ENCODE results near the gene SPINT1. TPM values are rescaled to one million over a fixed set of nuclear protein-coding genes. Genes with fewer than 3 reads are reported as not detected.

The SPINT1 gene
- total and polyA plus RNA-seq, 2 of the 13 experiments (the other 11 are each of a cell fraction or from before 2014, with no cell fraction given), result 0.49 to 2.5 TPM

GRCh38 chr15:40857601-40858341, 13.9 kb downstream of the SPINT1 start (continued):
- no peak for TF ChIP-seq ZNF674 (CRISPR knock-in tag; IDR thresholded peaks at IDR 0.05; ENCODE audit: low read depth)
- no peak for TF ChIP-seq TAF15 (IDR thresholded peaks at IDR 0.05; ENCODE audit: low read depth, low read length, poor library complexity, severe bottlenecking)
- no peak for TF ChIP-seq KAT8 (CRISPR knock-in tag; IDR thresholded peaks at IDR 0.05)
- no peak for TF ChIP-seq ZNF777 (CRISPR knock-in tag; IDR thresholded peaks at IDR 0.05)
- TF ChIP-seq ZNF605 (CRISPR knock-in tag; IDR thresholded peaks at IDR 0.05), result 0 out of 2 replicates have a peak, but pooled peaks have one; percentile 57
- 0 out of 2 replicates have a peak, but pooled peaks have one; percentile 14 for TF ChIP-seq ZNF318 (CRISPR knock-in tag; IDR thresholded peaks at IDR 0.05)
- TF ChIP-seq SALL1 (CRISPR knock-in tag; IDR thresholded peaks at IDR 0.05), result peak; percentile 64
- TF ChIP-seq RAD51 (IDR thresholded peaks at IDR 0.05; ENCODE audit: borderline replicate concordance), result no peak
- peak; percentile 30; the same call in 1 of the 2 replicates for TF ChIP-seq RXRB (CRISPR knock-in tag; IDR thresholded peaks at IDR 0.05; ENCODE audit: borderline replicate concordance)
- TF ChIP-seq IKZF4 (CRISPR knock-in tag; IDR thresholded peaks at IDR 0.05; ENCODE audit: borderline replicate concordance, low read depth, not compliant biosample characterization), result no peak
- peak; percentile 29; the same call in 1 of the 2 replicates for TF ChIP-seq ZNF740 (CRISPR knock-in tag; IDR thresholded peaks at IDR 0.05)
- peak; percentile 24; the same call in 1 of the 2 replicates for TF ChIP-seq CBFB (CRISPR knock-in tag; IDR thresholded peaks at IDR 0.05)
- 0 out of 2 replicates have a peak, but pooled peaks have one; percentile 22 for TF ChIP-seq MED1 (CRISPR knock-in tag; IDR thresholded peaks at IDR 0.05)
- TF ChIP-seq ZMYM3 (CRISPR knock-in tag; IDR thresholded peaks at IDR 0.05), result peak; percentile 53; the same call in 1 of the 2 replicates
- peak; percentile 57; the same call in 1 of the 2 replicates for TF ChIP-seq ZNF788 (CRISPR knock-in tag; IDR thresholded peaks at IDR 0.05; ENCODE audit: borderline replicate concordance)
- no peak for TF ChIP-seq AHR (CRISPR knock-in tag; IDR thresholded peaks at IDR 0.05)
- TF ChIP-seq ELF1 (CRISPR knock-in tag; IDR thresholded peaks at IDR 0.05), result 0 out of 2 replicates have a peak, but pooled peaks have one; percentile 16
- no peak for TF ChIP-seq ZNF234 (CRISPR knock-in tag; conservative IDR thresholded peaks at IDR 0.05)
- TF ChIP-seq ZFX (CRISPR knock-in tag; IDR thresholded peaks at IDR 0.05; ENCODE audit: low read depth), result peak; percentile 41; the same call in 1 of the 2 replicates
- no peak for TF ChIP-seq MAZ (IDR thresholded peaks at IDR 0.05; ENCODE audit: borderline replicate concordance, low read depth, low read length)
- 0 out of 2 replicates have a peak, but pooled peaks have one; percentile 28 for TF ChIP-seq MAZ (CRISPR knock-in tag; IDR thresholded peaks at IDR 0.05; ENCODE audit: low read depth)
- TF ChIP-seq ZNF350 (CRISPR knock-in tag; IDR thresholded peaks at IDR 0.05; ENCODE audit: borderline replicate concordance, low read depth), result peak; percentile 47; the same call in 1 of the 2 replicates
